Measurements from ENCODE around the gene PSMD2. TPM values are rescaled to one million over a fixed set of nuclear protein-coding genes. Genes with fewer than 3 reads are reported as not detected.

The PSMD2 gene
- total and polyA plus RNA-seq, 2 of the 8 experiments (the other 6 are each of a cell fraction or from before 2014, with no cell fraction given), result 350 to 363 TPM

DNA sequence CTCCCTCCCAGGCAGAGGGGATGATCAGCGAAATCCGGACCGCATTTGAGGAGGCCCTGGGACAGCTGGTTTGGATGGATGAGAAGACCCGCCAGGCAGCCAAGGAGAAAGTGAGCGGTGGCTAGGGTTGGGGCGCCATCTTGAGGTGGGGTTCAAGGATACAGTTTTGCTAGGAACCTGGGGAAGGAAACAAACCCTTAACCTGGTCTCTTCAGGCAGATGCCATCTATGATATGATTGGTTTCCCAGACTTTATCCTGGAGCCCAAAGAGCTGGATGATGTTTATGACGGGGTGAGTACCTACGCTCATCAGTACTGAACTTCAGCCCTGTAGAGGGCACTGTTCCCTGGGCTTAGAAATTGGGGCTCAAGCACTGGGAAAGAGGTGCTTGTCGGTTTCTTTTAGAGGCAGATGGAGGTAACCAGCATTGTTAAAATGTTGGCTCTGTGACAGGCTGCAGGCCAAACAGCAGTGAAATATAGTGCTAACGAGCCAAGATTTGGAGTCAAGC lies 9.6 kb upstream of the PSMD2 start:
- Histone ChIP-seq H3K4me2 (ENCODE audit: insufficient read depth in 1 of 2, low read depth in 2 of 2, low read length in 2 of 2) (no peak overlapping the region), H3K79me2 (ENCODE audit: control insufficient read depth in 1 of 2, insufficient read depth in 2 of 2, low read length in 2 of 2) (no peaks in the 10 kb centered on the region), H3K23me2 (ENCODE audit: low read depth, low read length) (no peaks in the 10 kb centered on the region), H3K36me3 (ENCODE audit: control insufficient read depth in 2 of 4, insufficient read depth in 4 of 4, low read length in 3 of 4) (no peaks in the 10 kb centered on the region), H3K56ac (replicated peaks; ENCODE audit: insufficient read length, low read depth, low read length) (no peak overlapping the region), H2BK15ac (ENCODE audit: low read length) (no peak overlapping the region), H2AK5ac (ENCODE audit: low read depth, low read length) (no peak overlapping the region), H3K4me1 (replicated peaks in 1 of 4; ENCODE audit: control insufficient read depth in 3 of 4, insufficient read depth in 4 of 4, low read length in 3 of 4) (peaks cover 0 to 2% (median 0%) of the 10 kb centered on the region in 4 experiments; a peak in 2 of 7 replicates), H4K91ac (replicated peaks; ENCODE audit: insufficient read length, low read length) (no peak overlapping the region), H3K4ac (replicated peaks; ENCODE audit: insufficient read length, low read depth, low read length) (no peak overlapping the region), H2BK12ac (ENCODE audit: low read depth, low read length) (no peak overlapping the region), H3K79me1 (ENCODE audit: low read depth, low read length) (no peaks in the 10 kb centered on the region), H3K18ac (ENCODE audit: extremely low read depth, low read length) (no peak overlapping the region), H2BK120ac (replicated peaks; ENCODE audit: low read depth, low read length) (no peak overlapping the region), H3K27me3 (replicated peaks in 1 of 4; ENCODE audit: control insufficient read depth in 3 of 4, extremely low read depth in 1 of 4, insufficient read depth in 3 of 4, low read length in 3 of 4) (no peaks in the 10 kb centered on the region), H4K8ac (ENCODE audit: extremely low read depth, insufficient read depth, low read length) (no peak overlapping the region), H3K14ac (ENCODE audit: insufficient read length) (no peak overlapping the region), H3K9me3 (ENCODE audit: insufficient read depth in 2 of 2, low read depth in 1 of 2, low read length in 1 of 2) (no peaks in the 10 kb centered on the region), H2BK20ac (ENCODE audit: low read length) (no peak overlapping the region), H3K27ac (ENCODE audit: low read depth, low read length) (no peak overlapping the region), H4K20me1 (replicated peaks in 1 of 2; ENCODE audit: control insufficient read depth in 1 of 2, insufficient read depth in 2 of 2, low read length in 2 of 2) (no peaks in the 10 kb centered on the region), H2BK5ac (ENCODE audit: low read depth, low read length) (no peak overlapping the region), H3K23ac (ENCODE audit: insufficient read length) (no peak overlapping the region), H2AFZ (ENCODE audit: low read length) (no peak overlapping the region), H3K9ac (replicated peaks in 1 of 4; ENCODE audit: extremely low read depth in 1 of 4, low read depth in 3 of 4, low read length in 3 of 4) (no peak overlapping the region), H3K4me3 (ENCODE audit: extremely low read depth in 1 of 4, insufficient read depth in 2 of 4, low read depth in 3 of 4, low read length in 4 of 4) (no peak overlapping the region), H4K5ac (ENCODE audit: insufficient read length, low read depth, low read length) (no peak overlapping the region)
- TF ChIP-seq YY1 (IDR thresholded peaks at IDR 0.05; ENCODE audit: low read depth, low read length) (0 out of 2 replicates have a peak, but pooled peaks have one; percentile 50), RAD21 (IDR thresholded peaks at IDR 0.05 in 1 of 2, conservative IDR thresholded peaks at IDR 0.05 in 1 of 2; ENCODE audit: low read depth in 2 of 2, low read length in 2 of 2) (peak; percentile 94 to 96), EP300 (IDR thresholded peaks at IDR 0.05; ENCODE audit: borderline replicate concordance in 1 of 2, low read depth in 2 of 2, low read length in 2 of 2) (no peak), RFX5 (IDR thresholded peaks at IDR 0.05; ENCODE audit: borderline replicate concordance, low read depth, low read length) (no peak)
- TF ChIP-seq, protein P1, sequence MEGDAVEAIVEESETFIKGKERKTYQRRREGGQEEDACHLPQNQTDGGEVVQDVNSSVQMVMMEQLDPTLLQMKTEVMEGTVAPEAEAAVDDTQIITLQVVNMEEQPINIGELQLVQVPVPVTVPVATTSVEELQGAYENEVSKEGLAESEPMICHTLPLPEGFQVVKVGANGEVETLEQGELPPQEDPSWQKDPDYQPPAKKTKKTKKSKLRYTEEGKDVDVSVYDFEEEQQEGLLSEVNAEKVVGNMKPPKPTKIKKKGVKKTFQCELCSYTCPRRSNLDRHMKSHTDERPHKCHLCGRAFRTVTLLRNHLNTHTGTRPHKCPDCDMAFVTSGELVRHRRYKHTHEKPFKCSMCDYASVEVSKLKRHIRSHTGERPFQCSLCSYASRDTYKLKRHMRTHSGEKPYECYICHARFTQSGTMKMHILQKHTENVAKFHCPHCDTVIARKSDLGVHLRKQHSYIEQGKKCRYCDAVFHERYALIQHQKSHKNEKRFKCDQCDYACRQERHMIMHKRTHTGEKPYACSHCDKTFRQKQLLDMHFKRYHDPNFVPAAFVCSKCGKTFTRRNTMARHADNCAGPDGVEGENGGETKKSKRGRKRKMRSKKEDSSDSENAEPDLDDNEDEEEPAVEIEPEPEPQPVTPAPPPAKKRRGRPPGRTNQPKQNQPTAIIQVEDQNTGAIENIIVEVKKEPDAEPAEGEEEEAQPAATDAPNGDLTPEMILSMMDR (IDR thresholded peaks at IDR 0.05; ENCODE audit: control extremely low read depth in 1 of 3, insufficient read depth in 1 of 3, low read depth in 1 of 3, low read length in 3 of 3), result peak; percentile 63 to 82 (median 78)
- DNase-seq (ENCODE audit: low read depth in 1 of 2, low spot score in 2 of 2) (peak; percentile 57 to 91), FAIRE-seq (peak; percentile 91)
- ChIA-PET POLR2A (ENCODE audit: partially characterized antibody) (interaction anchor here (0.5 to 0.8 kb wide), 2 partner anchors 136 to 271 kb away, joined by 3 read pairs; no protein-coding TSS in a partner anchor), CTCF (ENCODE audit: partially characterized antibody) (interaction anchor here (0.6 to 8.3 kb wide), 32 partner anchors 8 to 446 kb away, joined by 3 to 52 read pairs (median 3); partner anchors contain the start of genes EEF1AKMT4 and VWA5B2)
- 16% methylated on average over 10 of the region's 10 CpGs; no CpG with 5 or more reads in 1 of the 2 experiments for WGBS, 2 experiments (ENCODE audit: extremely low coverage in 1 of 2, insufficient coverage in 1 of 2, insufficient read length in 1 of 2, insufficient replicate concordance in 2 of 2, low coverage in 1 of 2, low lambda C conversion rate in 2 of 2, missing lambda C conversion rate in 1 of 2)

Measured in H1 (cell line).